ENCODE measurements around the gene TCF4. TPM values are rescaled to one million over a fixed set of nuclear protein-coding genes. Genes with fewer than 3 reads are reported as not detected.

Gene TCF4
- total and polyA plus RNA-seq, 2 of the 13 experiments (the other 11 are each of a cell fraction or from before 2014, with no cell fraction given): not detected

- Histone ChIP-seq H3K9ac (ENCODE audit: insufficient read depth, low read depth, low read length) (no peak overlapping the region), H3K4me1 (ENCODE audit: insufficient read depth, low read length) (no peaks in the 10 kb centered on the region), H3K36me3 (replicated peaks in 1 of 2; ENCODE audit: control insufficient read depth in 1 of 2, insufficient read depth in 2 of 2, low read length in 2 of 2) (no peaks in the 10 kb centered on the region), H3K79me2 (ENCODE audit: insufficient read depth, low read length) (no peaks in the 10 kb centered on the region), H3K27ac (ENCODE audit: extremely low read length, insufficient read depth, low read length) (no peak overlapping the region), H3K9me3 (ENCODE audit: low read length) (no peaks in the 10 kb centered on the region), H3K4me2 (ENCODE audit: low read depth, low read length) (no peak overlapping the region), H3K4me3 (replicated peaks in 1 of 3; ENCODE audit: insufficient read depth in 1 of 3, low read depth in 2 of 3, low read length in 3 of 3) (no peak overlapping the region), H3K27me3 (ENCODE audit: control insufficient read depth in 1 of 2, insufficient read depth in 2 of 2, low read length in 2 of 2) (no peaks in the 10 kb centered on the region), H4K20me1 (ENCODE audit: insufficient read depth, low read length) (no peaks in the 10 kb centered on the region), H2AFZ (ENCODE audit: low read length) (no peak overlapping the region)
- no peak for ATAC-seq
- no TSS peak for BruUV-seq (replicated peaks)
- ChIA-PET POLR2A (no interaction called here), CTCF (ENCODE audit: low intra/inter-chr PET ratio, low total read pairs) (no interaction called here)
- TF ChIP-seq ZNF652 (CRISPR knock-in tag; IDR thresholded peaks at IDR 0.05; ENCODE audit: borderline replicate concordance, low read depth) (0 out of 2 replicates have a peak, but pooled peaks have one; percentile 35), NKX3-1 (CRISPR knock-in tag; IDR thresholded peaks at IDR 0.05) (no peak), ZNF205 (CRISPR knock-in tag; IDR thresholded peaks at IDR 0.05) (no peak), REXO4 (CRISPR knock-in tag; IDR thresholded peaks at IDR 0.05; ENCODE audit: borderline replicate concordance) (no peak)
- TF ChIP-seq, protein P1, sequence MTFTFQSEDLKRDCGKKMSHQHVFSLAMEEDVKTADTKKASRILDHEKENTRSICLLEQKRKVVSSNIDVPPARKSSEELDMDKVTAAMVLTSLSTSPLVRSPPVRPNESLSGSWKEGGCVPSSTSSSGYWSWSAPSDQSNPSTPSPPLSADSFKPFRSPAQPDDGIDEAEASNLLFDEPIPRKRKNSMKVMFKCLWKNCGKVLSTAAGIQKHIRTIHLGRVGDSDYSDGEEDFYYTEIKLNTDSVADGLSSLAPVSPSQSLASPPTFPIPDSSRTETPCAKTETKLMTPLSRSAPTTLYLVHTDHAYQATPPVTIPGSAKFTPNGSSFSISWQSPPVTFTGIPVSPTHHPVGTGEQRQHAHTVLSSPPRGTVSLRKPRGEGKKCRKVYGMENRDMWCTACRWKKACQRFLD (CRISPR knock-in tag; IDR thresholded peaks at IDR 0.05; ENCODE audit: borderline replicate concordance): no peak
- WGBS (ENCODE audit: low lambda C conversion rate): 7% methylated on average over 3 of the region's 3 CpGs
- FAIRE-seq: no peak
- in situ Hi-C loops (cut with HindIII; ENCODE audit: extremely low pct_ligation_motif_present, low pct_unique_long_range_greater_than_20kb) (no loop called here), intact Hi-C loops (cut with micrococcal nuclease; ENCODE audit: unreplicated experiment) (no loop called here)
- no peak for DNase-seq (ENCODE audit: low spot score)
Observed at GRCh38 chr18:55336438-55337100, 251.4 kb downstream of the TCF4 start.

- no peaks in the 10 kb centered on the region for H3K79me2 ChIP-seq (ENCODE audit: insufficient read depth, low read length)
- H2AFZ ChIP-seq (ENCODE audit: low read length): no peak overlapping the region
- H4K20me1 ChIP-seq (ENCODE audit: insufficient read depth, low read length): no peaks in the 10 kb centered on the region
- DNase-seq (ENCODE audit: low spot score): no peak
- FAIRE-seq: no peak
- H3K27ac ChIP-seq (ENCODE audit: extremely low read length, insufficient read depth, low read length): no peak overlapping the region
- TF ChIP-seq ZNF615 (CRISPR knock-in tag; IDR thresholded peaks at IDR 0.05; ENCODE audit: borderline replicate concordance): no peak
- no peak for TF ChIP-seq ZNF670 (CRISPR knock-in tag; IDR thresholded peaks at IDR 0.05; ENCODE audit: borderline replicate concordance)
- TF ChIP-seq ZNF629 (CRISPR knock-in tag; conservative IDR thresholded peaks at IDR 0.05): no peak
- H3K4me3 ChIP-seq (replicated peaks in 1 of 3; ENCODE audit: insufficient read depth in 1 of 3, low read depth in 2 of 3, low read length in 3 of 3): no peak overlapping the region
- H3K36me3 ChIP-seq (replicated peaks in 1 of 2; ENCODE audit: control insufficient read depth in 1 of 2, insufficient read depth in 2 of 2, low read length in 2 of 2): no peaks in the 10 kb centered on the region
- H3K9ac ChIP-seq (ENCODE audit: insufficient read depth, low read depth, low read length): no peak overlapping the region
- CTCF ChIA-PET (ENCODE audit: low intra/inter-chr PET ratio, low total read pairs): no interaction called here
- WGBS (ENCODE audit: low lambda C conversion rate): 43% methylated on average over 4 of the region's 4 CpGs
- BruUV-seq (replicated peaks): no TSS peak
- H3K9me3 ChIP-seq (ENCODE audit: low read length): no peaks in the 10 kb centered on the region
- no peak for ATAC-seq
- in situ Hi-C loops (cut with HindIII; ENCODE audit: extremely low pct_ligation_motif_present, low pct_unique_long_range_greater_than_20kb): no loop called here
- H3K27me3 ChIP-seq (ENCODE audit: control insufficient read depth in 1 of 2, insufficient read depth in 2 of 2, low read length in 2 of 2): no peaks in the 10 kb centered on the region
- no peak overlapping the region for H3K4me2 ChIP-seq (ENCODE audit: low read depth, low read length)
- POLR2A ChIA-PET: no interaction called here
- intact Hi-C loops (cut with micrococcal nuclease; ENCODE audit: unreplicated experiment): no loop called here
- no peaks in the 10 kb centered on the region for H3K4me1 ChIP-seq (ENCODE audit: insufficient read depth, low read length)
Observed at GRCh38 chr18:55334875-55335274, 253.1 kb downstream of the TCF4 start.

Data from HepG2 (cell line).